Medulla oblongata (tissue), 1 donor: ENCODE results near the gene PDE11A.

ENCODE experiments used
- DNase-seq: peaks from one replicate; pipeline ENCODE4 v3.0.0-alpha.2; 2015; ENCODE audit errors: extremely low spot score

The PDE11A gene

GRCh38 chr2:177599956-177600355 lies 472.6 kb downstream of the PDE11A start:
- DNase-seq, result no peak

GRCh38 chr2:177599139-177599688 lies 473.4 kb downstream of the PDE11A start:
- DNase-seq, result peak; percentile 82

GRCh38 chr2:177598326-177599138 lies 474.0 kb downstream of the PDE11A start:
- DNase-seq, result peak; percentile 58

- no peak for DNase-seq
These were observed 474.8 kb downstream of the PDE11A start for GRCh38 chr2:177597759-177598158.

GRCh38 chr2:177596866-177597265 lies 475.7 kb downstream of the PDE11A start:
- no peak for DNase-seq

- DNase-seq, result peak; percentile 60
These were observed 477.3 kb downstream of the PDE11A start for GRCh38 chr2:177595126-177595845.

GRCh38 chr2:177593402-177593801 lies 479.2 kb downstream of the PDE11A start:
- no peak for DNase-seq

GRCh38 chr2:177592945-177593344 lies 479.6 kb downstream of the PDE11A start:
- no peak for DNase-seq

GRCh38 chr2:177592397-177592796 lies 480.2 kb downstream of the PDE11A start:
- DNase-seq, result no peak

GRCh38 chr2:177589186-177589585 lies 483.4 kb downstream of the PDE11A start:
- no peak for DNase-seq

- DNase-seq, result no peak
These were observed 483.9 kb downstream of the PDE11A start for GRCh38 chr2:177588671-177589070.

GRCh38 chr2:177587371-177587770 lies 485.2 kb downstream of the PDE11A start:
- no peak for DNase-seq

GRCh38 chr2:177586154-177586553 lies 486.4 kb downstream of the PDE11A start:
- no peak for DNase-seq

GRCh38 chr2:177585234-177585863 lies 487.2 kb downstream of the PDE11A start:
- no peak for DNase-seq

GRCh38 chr2:177584030-177584692 lies 488.4 kb downstream of the PDE11A start:
- no peak for DNase-seq

- no peak for DNase-seq
These were observed 490.6 kb downstream of the PDE11A start for GRCh38 chr2:177582000-177582399.

GRCh38 chr2:177579486-177580036 lies 493.0 kb downstream of the PDE11A start:
- no peak for DNase-seq

- no peak for DNase-seq
These were observed 494.1 kb downstream of the PDE11A start for GRCh38 chr2:177578454-177578853.

GRCh38 chr2:177577075-177577474 lies 495.5 kb downstream of the PDE11A start:
- no peak for DNase-seq

GRCh38 chr2:177575358-177575757 lies 497.2 kb downstream of the PDE11A start:
- no peak for DNase-seq

GRCh38 chr2:177574356-177574755 lies 498.2 kb downstream of the PDE11A start:
- no peak for DNase-seq
